ENCODE data around the gene RBX1.
"Not testable (repeated sequence)": the region's sequence is repeated elsewhere in the genome, so short reads cannot be mapped to it uniquely, and the experiment has no call there.

The RBX1 gene

GRCh38 chr22:40950962-40951794, at the start of gene RBX1:
Gene RBX1, plus strand, starts transcription at chr22:40951378. Its CDS starts 21 bp downstream, at chr22:40951399.
- peak; percentile 98 to 99 for DNase-seq

- DNase-seq: no peak
These were observed 47.1 kb upstream of the RBX1 start for GRCh38 chr22:40904101-40904500.

GRCh38 chr22:40908895-40909294, 42.3 kb upstream of the RBX1 start:
- no peak for DNase-seq

GRCh38 chr22:40911772-40912171, 39.4 kb upstream of the RBX1 start:
- DNase-seq: no peak

GRCh38 chr22:40912987-40913386, 38.2 kb upstream of the RBX1 start:
- not testable (repeated sequence) for DNase-seq

- DNase-seq: no peak
These were observed 31.7 kb upstream of the RBX1 start for GRCh38 chr22:40919446-40919845.

- DNase-seq: no peak
These were observed 30.7 kb upstream of the RBX1 start for GRCh38 chr22:40920526-40920925.

GRCh38 chr22:40922484-40923303, 28.5 kb upstream of the RBX1 start:
- peak; percentile 12 to 79 for DNase-seq

GRCh38 chr22:40928657-40929056, 22.5 kb upstream of the RBX1 start:
- DNase-seq: no peak

GRCh38 chr22:40932396-40932795, 18.8 kb upstream of the RBX1 start:
- no peak for DNase-seq

GRCh38 chr22:40939202-40939601, 12.0 kb upstream of the RBX1 start:
- no peak for DNase-seq

GRCh38 chr22:40951795-40952605, 822 bp downstream of the RBX1 start:
- DNase-seq: peak in 1 of 2 donors; percentile 30

- no peak for DNase-seq
These were observed 2.3 kb downstream of the RBX1 start for GRCh38 chr22:40953471-40953870.

- no peak for DNase-seq
These were observed 2.9 kb downstream of the RBX1 start for GRCh38 chr22:40954113-40954512.

GRCh38 chr22:40955571-40955970, 4.4 kb downstream of the RBX1 start:
- DNase-seq: peak in 1 of 2 donors; percentile 6

GRCh38 chr22:40957601-40958000, 6.4 kb downstream of the RBX1 start:
- no peak for DNase-seq

- no peak for DNase-seq
These were observed 7.1 kb downstream of the RBX1 start for GRCh38 chr22:40958299-40958698.

GRCh38 chr22:40960145-40960544, 9.0 kb downstream of the RBX1 start:
- DNase-seq: no peak

GRCh38 chr22:40965936-40966725, 15.0 kb downstream of the RBX1 start:
- no peak for DNase-seq

- peak in 1 of 2 donors; percentile 13 for DNase-seq
These were observed 15.5 kb downstream of the RBX1 start for GRCh38 chr22:40966726-40967085.

- no peak for DNase-seq
These were observed 16.1 kb downstream of the RBX1 start for GRCh38 chr22:40967111-40967760.

GRCh38 chr22:40972587-40972986, 21.4 kb downstream of the RBX1 start:
- DNase-seq: no peak
